Astrocyte of the spinal cord (primary cell): ENCODE measurements around the gene FRMD4B.

Source experiments
- DNase-seq: peaks from one replicate; pipeline ENCODE4 v3.0.0; 2011; ENCODE audit warnings: low read depth, low spot score
- H3K4me3 ChIP-seq: 2 replicates; pipeline ENCODE4 v1.5.1; 2011; ENCODE audit warnings: low read depth, mild to moderate bottlenecking, low read length, moderate library complexity
- CTCF ChIP-seq: IDR thresholded peaks from 2 replicates; pipeline ENCODE4 v1.5.1; 2012; ENCODE audit warnings: low read depth, mild to moderate bottlenecking, low read length, inconsistent platforms
- in situ Hi-C: cut with HindIII; loops from 2 replicates; pipeline ENCODE4 v1.10.0; 2017; ENCODE audit warnings: low sequenced_read_pairs

Gene FRMD4B

GRCh38 chr3:69193749-69194148, 192.1 kb downstream of the FRMD4B start:
- DNase-seq, result no peak
- no peak for TF ChIP-seq CTCF
- in situ Hi-C loops, result no loop called here
- H3K4me3 ChIP-seq, result no peak overlapping the region

GRCh38 chr3:69191516-69191915, 194.4 kb downstream of the FRMD4B start:
- TF ChIP-seq CTCF, result no peak
- in situ Hi-C loops, result no loop called here
- no peak overlapping the region for H3K4me3 ChIP-seq
- DNase-seq, result no peak

- in situ Hi-C loops, result no loop called here
- no peak overlapping the region for H3K4me3 ChIP-seq
- TF ChIP-seq CTCF, result no peak
- no peak for DNase-seq
Observed at GRCh38 chr3:69189487-69189886, 196.4 kb downstream of the FRMD4B start.

- H3K4me3 ChIP-seq, result no peak overlapping the region
- TF ChIP-seq CTCF, result no peak
- no peak for DNase-seq
- in situ Hi-C loops, result no loop called here
Observed at GRCh38 chr3:69186575-69187093, 199.3 kb downstream of the FRMD4B start.

- no peak for TF ChIP-seq CTCF
- peak; percentile 85 for DNase-seq
- no peak overlapping the region for H3K4me3 ChIP-seq
- in situ Hi-C loops, result no loop called here
Observed at GRCh38 chr3:69182588-69183316, 203.1 kb downstream of the FRMD4B start.

GRCh38 chr3:69181592-69182211, 204.2 kb downstream of the FRMD4B start:
- TF ChIP-seq CTCF, result no peak
- no peak overlapping the region for H3K4me3 ChIP-seq
- peak; percentile 77 for DNase-seq
- in situ Hi-C loops, result no loop called here
